NCI-H526 treated with DMSO at 0.1 percent for 48 hours (cell line): Measurements from ENCODE around the gene ARRDC1.

Source experiments
- DNase-seq: peaks from one replicate; lab custom pipeline; 2025; lab: John Stamatoyannopoulos, UW

Gene ARRDC1

DNA sequence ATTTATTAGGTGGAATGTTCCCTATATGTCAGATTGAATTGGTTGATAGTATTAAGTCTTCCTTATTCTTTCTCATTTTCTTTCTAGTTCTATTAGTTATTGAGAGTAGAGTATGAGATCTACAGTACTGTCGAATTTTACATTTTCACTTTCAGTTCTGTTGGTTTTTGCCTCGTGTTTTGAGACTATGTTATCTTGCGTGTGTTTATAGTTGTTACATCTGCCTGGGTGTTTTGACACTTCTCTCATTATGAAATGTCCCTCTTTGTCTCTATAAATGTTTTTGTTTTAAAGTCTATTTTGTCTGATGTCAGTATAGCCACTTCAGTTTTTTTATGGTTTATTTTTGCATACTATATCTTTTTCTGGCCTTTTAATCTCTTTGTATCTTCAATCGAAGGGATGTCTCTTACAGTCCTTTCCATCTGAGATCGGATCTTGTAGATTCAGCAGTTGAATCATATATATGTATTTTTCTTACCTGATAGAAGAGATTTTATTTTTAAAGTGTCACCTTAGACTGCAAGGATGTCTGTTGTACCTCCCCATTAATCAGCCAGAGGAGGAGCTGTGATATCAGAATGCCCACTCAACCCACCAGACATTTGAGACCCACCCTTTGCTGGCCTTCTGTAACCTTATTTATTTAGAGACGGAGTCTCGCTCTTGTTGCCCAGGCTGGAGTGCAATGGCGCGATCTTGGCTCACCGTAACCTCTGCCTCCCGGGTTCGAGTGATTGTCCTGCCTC, 34.0 kb downstream of the ARRDC1 start:
- DNase-seq: no peak

DNA sequence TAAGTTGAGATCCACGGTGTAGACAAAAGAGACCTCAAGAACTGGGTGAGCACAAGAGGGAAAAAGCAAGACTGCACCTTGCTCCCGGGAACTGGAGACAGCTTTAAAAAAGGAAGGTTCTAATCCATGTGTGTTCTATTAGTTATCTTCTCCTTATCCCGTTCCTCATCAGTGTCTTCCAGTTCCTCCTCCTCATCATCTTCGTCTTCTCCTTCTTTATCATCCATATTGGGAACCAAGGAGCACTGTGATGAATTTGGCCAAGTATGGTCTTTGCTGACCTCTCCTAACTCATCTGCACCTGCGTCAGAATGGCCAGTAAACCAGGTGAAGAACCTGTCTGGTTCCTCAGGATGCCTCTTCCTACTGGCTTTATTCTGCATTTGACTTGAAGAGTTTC, 35.4 kb downstream of the ARRDC1 start:
- DNase-seq: no peak

- DNase-seq: no peak
Measured at GRCh38 chr9:137642118-137642601, 36.7 kb downstream of the ARRDC1 start.

DNA sequence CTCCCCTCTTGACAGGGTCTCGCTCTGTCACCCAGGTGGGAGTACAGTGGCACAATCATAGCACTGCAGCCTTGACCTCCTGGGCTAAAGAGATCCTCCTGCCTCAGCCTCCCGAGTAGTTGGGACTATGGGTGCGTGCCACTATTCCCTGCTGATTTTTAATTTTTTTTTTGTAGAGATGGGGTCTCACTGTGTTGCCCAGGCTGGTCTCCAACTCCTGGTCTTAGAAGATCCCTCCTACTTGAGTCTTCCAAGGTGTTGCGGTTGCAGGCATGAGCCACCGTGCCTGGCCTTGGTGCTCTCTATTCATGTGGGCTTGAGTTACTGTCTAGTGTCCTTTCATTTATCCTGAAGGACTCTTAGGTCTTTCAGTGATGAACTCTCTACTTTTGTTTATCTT, 37.4 kb downstream of the ARRDC1 start:
- no peak for DNase-seq

DNA sequence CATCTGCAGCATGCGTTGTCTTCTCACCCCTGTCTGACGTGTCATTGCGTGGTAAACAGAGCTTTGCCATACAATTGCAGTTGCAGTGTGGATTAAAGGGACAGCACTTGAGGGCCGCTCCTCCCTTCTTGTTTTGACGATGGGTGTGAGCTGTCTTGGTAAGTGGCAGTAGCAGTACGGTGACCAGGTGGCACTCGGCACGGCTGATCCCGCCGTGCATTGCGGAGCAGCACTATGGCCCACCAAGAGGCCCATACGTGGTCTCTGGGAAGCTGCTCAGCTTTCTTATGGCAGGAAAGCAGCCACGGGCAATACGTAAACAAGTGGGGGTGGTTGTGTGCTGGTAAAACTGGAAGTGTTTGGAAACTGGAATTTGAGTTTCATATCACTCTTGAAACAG, 38.4 kb downstream of the ARRDC1 start:
- DNase-seq: no peak

DNA sequence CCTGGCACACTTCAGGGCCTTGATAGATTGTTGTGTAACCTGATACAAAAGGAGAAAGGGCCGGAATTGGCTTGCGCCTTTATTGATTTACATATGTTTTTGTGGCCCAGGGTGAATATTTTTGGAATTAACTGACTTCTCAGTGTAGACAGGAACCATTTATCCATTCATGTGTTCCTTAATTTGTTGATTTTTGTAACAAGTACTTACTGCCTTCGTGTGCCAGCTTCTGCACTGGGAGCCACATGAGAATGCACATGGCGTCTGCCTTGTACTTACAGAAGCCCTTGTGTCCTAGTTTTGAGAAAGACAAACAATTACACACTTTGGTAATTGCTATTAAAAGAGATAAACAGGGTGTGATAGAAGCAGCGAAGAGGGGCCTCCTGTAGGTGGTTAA, 39.7 kb downstream of the ARRDC1 start:
- peak; percentile 1 for DNase-seq

GRCh38 chr9:137646341-137646740, 40.9 kb downstream of the ARRDC1 start:
- DNase-seq: no peak

DNA sequence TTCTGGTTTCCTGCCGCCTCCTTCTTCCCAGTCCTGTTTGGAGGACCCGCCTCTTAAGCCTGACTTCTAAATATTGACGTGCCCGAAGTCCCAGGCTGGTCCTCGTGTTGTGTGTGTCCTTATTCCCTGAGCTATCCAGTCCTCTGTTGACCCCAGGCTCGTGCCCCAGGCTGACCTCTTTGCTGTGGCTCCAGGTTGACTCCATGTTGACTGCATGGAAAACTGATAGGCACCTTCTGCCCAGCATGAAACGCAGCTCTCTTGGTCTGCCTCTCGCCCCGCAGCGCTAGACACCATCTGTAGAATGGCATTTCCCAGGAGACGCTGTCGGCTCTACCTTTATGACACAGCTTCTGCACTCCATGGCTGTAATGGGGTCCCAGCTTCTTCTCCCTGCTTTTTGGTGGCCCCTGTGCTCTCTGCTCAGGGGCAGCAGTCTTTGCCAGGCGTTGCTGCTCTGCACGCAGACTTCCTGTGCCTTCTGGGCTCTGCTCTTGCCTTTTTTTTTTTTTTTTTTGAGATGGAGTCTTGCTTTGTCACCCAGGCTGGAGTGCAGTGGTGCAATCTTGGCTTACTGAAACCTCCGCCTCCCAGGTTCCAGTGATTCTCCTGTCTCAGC, 41.7 kb downstream of the ARRDC1 start:
- DNase-seq: no peak

- no peak for DNase-seq
Measured at GRCh38 chr9:137648396-137648795, 42.9 kb downstream of the ARRDC1 start.

GRCh38 chr9:137649553-137649952, 44.1 kb downstream of the ARRDC1 start:
- no peak for DNase-seq

DNA sequence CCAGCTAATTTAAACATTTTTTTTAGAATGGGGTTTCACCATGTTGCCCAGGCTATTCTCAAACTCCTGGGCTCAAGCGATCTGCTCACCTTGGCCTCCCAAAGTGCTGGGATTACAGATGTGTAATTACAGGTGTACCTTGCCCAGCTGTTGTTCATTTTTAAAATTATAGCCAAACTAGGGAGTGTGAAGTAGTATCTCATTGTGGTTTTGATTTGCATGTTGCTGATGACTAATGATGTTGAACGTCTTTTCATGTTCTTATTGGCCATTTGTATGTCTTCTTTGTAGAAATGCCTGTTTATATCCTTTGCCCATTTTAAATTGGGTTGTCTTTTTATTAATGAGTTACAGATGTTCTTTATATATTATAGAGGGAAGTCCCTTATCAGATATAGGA, 44.8 kb downstream of the ARRDC1 start:
- no peak for DNase-seq

- no peak for DNase-seq
Measured at GRCh38 chr9:137650779-137651178, 45.3 kb downstream of the ARRDC1 start.

DNA sequence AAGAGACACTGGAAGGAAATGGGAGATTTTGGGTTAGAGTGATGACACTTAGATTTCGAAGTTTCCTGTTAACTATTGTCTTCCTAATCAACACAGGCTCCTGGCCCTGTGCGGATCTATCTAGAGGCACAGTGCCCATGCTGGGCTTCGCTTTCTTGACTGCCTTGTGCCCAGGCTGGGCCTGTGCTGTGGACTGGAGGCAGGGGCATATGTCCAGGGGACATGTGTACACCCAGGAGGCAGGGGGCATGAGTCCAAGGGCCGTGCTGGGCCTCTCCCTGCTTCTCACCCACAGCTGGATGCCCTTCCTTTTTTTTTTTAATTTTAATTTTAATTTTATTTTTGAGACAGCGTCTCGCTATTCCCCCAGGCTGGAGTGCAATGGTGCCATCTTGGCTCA, 50.9 kb downstream of the ARRDC1 start:
- DNase-seq: no peak

GRCh38 chr9:137657606-137658005, 52.1 kb downstream of the ARRDC1 start:
- no peak for DNase-seq

GRCh38 chr9:137658781-137659180, 53.3 kb downstream of the ARRDC1 start:
- no peak for DNase-seq

- no peak for DNase-seq
Measured at GRCh38 chr9:137660144-137660543, 54.7 kb downstream of the ARRDC1 start.

- no peak for DNase-seq
Measured at GRCh38 chr9:137663584-137663983, 58.1 kb downstream of the ARRDC1 start.

GRCh38 chr9:137664676-137665075, 59.2 kb downstream of the ARRDC1 start:
- peak; percentile 42 for DNase-seq
